HTR-8/SVneo (cell line): Measurements from ENCODE around the gene THAP3.
A peak's percentile ranks its signal among the peaks of the same experiment; 100 is the strongest.

ENCODE experiments used
- DNase-seq: peaks from one replicate; pipeline ENCODE4 v3.0.0; 2011; ENCODE audit warnings: low spot score, mixed read lengths; ENCODE audit not compliant: insufficient read length
- FAIRE-seq: peaks from 2 replicates; lab custom pipeline; 2011; peaks lifted over from hg19 to GRCh38; lab: Jason Lieb, UNC

THAP3 gene

DNA sequence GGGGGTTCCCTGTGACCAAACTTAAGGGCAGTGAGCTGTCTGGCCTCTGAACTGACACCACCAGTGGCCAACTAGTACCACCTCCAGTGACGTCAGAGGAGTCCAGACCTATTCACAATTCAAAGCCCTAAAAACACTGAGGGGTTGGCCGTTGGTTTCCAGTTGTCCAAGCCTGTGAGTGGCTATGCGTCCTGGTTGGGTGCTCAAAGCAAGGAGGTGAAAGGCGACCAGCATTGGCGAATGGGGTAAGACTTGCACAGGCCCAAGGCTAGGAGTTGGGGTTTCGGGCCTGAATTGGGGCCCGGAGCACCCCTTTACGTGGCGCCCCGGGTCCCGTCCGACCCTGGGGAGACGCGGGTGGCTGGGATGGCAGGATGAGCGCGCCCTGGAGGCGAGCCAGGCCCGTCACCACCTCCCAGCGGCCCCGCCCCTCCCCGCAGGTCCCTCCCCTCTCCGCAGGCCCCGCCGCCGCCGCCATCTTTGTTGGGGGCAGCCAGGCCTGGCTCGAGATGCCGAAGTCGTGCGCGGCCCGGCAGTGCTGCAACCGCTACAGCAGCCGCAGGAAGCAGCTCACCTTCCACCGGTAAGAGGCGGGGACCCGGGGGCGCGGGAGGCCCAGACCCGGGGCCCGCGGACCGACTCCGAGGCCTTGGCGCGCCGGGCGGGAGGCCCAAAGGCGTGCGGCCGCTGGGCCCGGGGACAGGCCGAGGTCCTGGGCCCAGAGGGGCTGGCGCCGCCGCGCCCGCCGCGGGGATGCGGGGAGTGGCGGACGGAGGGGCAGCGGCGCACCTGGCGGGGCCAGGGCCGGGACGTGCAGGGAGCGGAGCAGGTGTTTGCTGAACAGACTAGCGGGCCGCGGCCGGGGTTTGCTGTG lies at the start of gene THAP3:
THAP3 (plus strand) TSS at position 159 of the 874 bp plus-strand sequence; CDS start at position 510, 351 bp downstream.
- DNase-seq (peak; percentile 86), FAIRE-seq (peak; percentile 96)

DNA sequence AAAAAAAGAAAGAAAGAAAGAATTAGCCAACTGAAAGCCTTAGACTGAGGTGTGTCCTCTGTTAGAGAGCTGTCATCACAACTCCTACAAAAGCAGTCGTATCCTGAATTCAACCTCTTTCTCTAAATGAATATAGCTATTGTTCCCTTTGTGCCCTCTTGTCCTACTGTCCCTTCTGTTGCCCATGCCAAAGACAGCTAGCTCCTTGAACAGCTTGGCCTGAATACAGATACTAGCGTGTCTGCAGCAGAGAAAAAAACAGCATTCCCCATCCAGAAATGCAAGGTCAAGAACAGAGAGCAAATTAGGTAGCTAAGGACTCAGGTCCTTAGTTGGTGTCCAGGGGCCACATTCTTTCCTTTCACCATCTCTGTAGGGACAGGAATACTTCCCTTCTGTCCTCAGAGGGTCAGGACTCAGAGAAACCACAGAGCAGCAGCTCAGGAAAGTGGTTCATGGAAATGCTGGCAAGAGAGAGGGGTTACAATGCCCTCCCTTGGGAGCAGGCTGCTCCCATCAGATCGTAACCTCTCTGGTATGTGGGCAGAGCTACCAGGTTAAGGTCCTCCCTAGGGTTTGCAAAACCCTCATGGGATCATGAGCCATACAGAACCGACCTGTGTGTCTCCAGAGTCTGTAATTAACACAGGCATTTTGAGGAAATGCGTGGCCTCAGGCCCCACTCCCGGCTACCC lies 46.7 kb upstream of the THAP3 start:
- DNase-seq = no peak
- no peak for FAIRE-seq

DNA sequence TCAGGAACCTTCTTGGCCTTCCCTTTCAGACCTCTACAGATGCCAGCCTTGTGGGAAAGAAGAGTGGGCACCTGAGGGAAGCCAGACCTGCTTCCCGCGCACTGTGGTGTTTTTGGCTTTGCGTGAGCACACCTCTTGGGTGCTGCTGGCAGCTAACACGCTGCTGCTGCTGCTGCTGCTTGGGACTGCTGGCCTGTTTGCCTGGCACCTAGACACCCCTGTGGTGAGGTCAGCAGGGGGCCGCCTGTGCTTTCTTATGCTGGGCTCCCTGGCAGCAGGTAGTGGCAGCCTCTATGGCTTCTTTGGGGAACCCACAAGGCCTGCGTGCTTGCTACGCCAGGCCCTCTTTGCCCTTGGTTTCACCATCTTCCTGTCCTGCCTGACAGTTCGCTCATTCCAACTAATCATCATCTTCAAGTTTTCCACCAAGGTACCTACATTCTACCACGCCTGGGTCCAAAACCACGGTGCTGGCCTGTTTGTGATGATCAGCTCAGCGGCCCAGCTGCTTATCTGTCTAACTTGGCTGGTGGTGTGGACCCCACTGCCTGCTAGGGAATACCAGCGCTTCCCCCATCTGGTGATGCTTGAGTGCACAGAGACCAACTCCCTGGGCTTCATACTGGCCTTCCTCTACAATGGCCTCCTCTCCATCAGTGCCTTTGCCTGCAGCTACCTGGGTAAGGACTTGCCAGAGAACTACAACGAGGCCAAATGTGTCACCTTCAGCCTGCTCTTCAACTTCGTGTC lies 45.9 kb upstream of the THAP3 start:
- FAIRE-seq = no peak
- no peak for DNase-seq

DNA sequence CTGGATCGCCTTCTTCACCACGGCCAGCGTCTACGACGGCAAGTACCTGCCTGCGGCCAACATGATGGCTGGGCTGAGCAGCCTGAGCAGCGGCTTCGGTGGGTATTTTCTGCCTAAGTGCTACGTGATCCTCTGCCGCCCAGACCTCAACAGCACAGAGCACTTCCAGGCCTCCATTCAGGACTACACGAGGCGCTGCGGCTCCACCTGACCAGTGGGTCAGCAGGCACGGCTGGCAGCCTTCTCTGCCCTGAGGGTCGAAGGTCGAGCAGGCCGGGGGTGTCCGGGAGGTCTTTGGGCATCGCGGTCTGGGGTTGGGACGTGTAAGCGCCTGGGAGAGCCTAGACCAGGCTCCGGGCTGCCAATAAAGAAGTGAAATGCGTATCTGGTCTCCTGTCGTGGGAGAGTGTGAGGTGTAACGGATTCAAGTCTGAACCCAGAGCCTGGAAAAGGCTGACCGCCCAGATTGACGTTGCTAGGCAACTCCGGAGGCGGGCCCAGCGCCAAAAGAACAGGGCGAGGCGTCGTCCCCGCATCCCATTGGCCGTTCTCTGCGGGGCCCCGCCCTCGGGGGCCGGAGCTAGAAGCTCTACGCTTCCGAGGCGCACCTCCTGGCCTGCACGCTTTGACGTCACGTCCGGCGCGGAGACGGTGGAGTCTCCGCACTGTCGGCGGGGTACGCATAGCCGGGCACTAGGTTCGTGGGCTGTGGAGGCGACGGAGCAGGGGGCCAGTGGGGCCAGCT lies 45.1 kb upstream of the THAP3 start, which contains the start of gene ZBTB48:
ZBTB48 (plus strand) TSS at position 621 of the 745 bp plus-strand sequence. CDS start 616 bp downstream, outside the sequence.
- DNase-seq (peak; percentile 98), FAIRE-seq (peak; percentile 87)

DNA sequence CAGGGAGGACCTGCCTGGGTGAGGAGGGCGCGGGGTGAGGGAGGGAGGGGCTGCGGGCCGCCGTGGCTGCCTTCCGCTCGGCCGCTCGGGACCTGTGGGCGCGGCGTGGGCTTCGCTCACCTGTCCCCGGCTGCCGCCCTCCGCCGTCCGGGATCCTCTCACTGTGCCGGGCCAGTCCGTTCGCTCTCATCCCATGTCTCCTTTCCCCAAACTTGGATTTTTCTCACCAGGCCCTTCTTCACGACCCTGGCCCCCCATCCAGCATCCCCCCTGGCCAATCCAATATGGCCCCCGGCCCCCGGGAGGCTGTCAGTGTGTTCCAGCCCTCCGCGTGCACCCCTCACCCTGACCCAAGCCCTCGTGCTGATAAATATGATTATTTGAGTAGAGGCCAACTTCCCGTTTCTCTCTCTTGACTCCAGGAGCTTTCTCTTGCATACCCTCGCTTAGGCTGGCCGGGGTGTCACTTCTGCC lies 44.5 kb upstream of the THAP3 start:
- FAIRE-seq (no peak), DNase-seq (no peak)

DNA sequence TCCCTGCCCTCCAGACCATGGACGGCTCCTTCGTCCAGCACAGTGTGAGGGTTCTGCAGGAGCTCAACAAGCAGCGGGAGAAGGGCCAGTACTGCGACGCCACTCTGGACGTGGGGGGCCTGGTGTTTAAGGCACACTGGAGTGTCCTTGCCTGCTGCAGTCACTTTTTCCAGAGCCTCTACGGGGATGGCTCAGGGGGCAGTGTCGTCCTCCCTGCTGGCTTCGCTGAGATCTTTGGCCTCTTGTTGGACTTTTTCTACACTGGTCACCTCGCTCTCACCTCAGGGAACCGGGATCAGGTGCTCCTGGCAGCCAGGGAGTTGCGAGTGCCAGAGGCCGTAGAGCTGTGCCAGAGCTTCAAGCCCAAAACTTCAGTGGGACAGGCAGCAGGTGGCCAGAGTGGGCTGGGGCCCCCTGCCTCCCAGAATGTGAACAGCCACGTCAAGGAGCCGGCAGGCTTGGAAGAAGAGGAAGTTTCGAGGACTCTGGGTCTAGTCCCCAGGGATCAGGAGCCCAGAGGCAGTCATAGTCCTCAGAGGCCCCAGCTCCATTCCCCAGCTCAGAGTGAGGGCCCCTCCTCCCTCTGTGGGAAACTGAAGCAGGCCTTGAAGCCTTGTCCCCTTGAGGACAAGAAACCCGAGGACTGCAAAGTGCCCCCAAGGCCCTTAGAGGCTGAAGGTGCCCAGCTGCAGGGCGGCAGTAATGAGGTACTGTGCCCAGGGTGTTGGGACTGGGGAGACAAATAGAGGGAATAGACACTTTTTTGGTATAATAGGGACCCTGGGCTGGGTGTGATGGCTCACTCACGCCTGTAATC lies 43.9 kb upstream of the THAP3 start:
- FAIRE-seq (no peak), DNase-seq (no peak)

GRCh38 chr1:6581561-6582305 lies 42.9 kb upstream of the THAP3 start:
- no peak for FAIRE-seq
- DNase-seq = no peak

DNA sequence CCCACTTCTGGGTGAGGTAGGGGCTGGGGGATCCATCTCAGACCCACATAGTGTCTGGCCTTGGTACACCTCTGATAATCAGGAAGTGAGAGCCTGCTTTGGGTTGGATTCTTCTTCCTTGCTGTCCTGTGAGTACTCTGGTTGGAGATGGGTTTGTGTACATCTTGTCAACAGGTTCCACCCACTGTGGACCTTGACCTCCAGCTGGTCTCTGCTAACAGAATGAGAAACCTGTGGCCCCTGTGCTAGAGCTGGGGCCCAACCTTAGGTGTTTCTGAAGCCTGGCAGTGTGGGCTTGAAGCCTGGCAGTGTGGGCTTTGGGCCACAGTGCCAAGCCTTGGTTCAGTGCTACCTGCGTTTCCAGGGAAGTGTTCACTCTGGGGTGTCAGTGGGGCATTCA lies 42.3 kb upstream of the THAP3 start:
- FAIRE-seq (no peak), DNase-seq (no peak)

GRCh38 chr1:6584126-6585080 lies 40.3 kb upstream of the THAP3 start:
- DNase-seq (no peak), FAIRE-seq (no peak)

GRCh38 chr1:6585081-6585722 lies 39.5 kb upstream of the THAP3 start:
- DNase-seq (no peak), FAIRE-seq (no peak)

- no peak for DNase-seq
- FAIRE-seq = no peak
Measured at GRCh38 chr1:6585841-6586240, 38.8 kb upstream of the THAP3 start.

GRCh38 chr1:6586404-6586816 lies 38.3 kb upstream of the THAP3 start:
- FAIRE-seq (no peak), DNase-seq (no peak)

- no peak for DNase-seq
- FAIRE-seq = no peak
Measured at GRCh38 chr1:6587261-6588005, 37.2 kb upstream of the THAP3 start.

GRCh38 chr1:6588128-6588892 lies 36.4 kb upstream of the THAP3 start:
- DNase-seq = no peak
- FAIRE-seq = no peak

- FAIRE-seq (no peak), DNase-seq (no peak)
Measured at GRCh38 chr1:6588893-6589520, 35.7 kb upstream of the THAP3 start.
